ENCODE data around the gene CRACR2A. TPM values are rescaled to one million over a fixed set of nuclear protein-coding genes. Genes with fewer than 3 reads are reported as not detected.

Gene CRACR2A
- total RNA-seq, 4 donors from 2014 or later: 0.47 to 1.7 (median 1.1) TPM

DNA sequence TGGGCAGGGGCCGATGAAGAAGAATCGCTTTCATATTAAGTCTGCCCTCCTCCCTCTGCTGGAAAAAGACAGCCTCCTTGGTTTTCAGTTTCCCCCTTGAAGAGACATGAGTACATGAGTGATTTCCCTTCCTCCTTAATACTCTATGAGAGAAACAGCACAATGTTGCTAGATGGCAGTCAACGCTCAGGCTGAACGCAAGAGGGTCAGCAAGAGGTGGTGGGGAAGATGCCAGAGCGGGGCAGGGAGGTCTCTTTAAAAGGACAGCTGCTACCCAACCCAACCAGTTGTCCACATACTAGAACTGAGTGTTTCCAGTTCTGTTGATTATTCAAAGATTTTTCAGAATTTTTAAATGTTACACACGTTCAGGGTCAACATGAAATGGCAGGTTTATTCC, 22.8 kb downstream of the CRACR2A start:
- intact Hi-C loops (cut with DNase I; ENCODE audit: low total_unique reads): no loop called here
- Histone ChIP-seq H3K4me3 (no peak overlapping the region), H3K27me3 (no peaks in the 10 kb centered on the region), H3K27ac (no peak overlapping the region), H3K9me3 (no peaks in the 10 kb centered on the region), H3K36me3 (no peaks in the 10 kb centered on the region), H3K4me1 (no peaks in the 10 kb centered on the region)
- no peak for DNase-seq
- in situ Hi-C loops (cut with MboI; ENCODE audit: low sequenced_read_pairs in 4 of 4): no loop called here
- TF ChIP-seq, protein P1, sequence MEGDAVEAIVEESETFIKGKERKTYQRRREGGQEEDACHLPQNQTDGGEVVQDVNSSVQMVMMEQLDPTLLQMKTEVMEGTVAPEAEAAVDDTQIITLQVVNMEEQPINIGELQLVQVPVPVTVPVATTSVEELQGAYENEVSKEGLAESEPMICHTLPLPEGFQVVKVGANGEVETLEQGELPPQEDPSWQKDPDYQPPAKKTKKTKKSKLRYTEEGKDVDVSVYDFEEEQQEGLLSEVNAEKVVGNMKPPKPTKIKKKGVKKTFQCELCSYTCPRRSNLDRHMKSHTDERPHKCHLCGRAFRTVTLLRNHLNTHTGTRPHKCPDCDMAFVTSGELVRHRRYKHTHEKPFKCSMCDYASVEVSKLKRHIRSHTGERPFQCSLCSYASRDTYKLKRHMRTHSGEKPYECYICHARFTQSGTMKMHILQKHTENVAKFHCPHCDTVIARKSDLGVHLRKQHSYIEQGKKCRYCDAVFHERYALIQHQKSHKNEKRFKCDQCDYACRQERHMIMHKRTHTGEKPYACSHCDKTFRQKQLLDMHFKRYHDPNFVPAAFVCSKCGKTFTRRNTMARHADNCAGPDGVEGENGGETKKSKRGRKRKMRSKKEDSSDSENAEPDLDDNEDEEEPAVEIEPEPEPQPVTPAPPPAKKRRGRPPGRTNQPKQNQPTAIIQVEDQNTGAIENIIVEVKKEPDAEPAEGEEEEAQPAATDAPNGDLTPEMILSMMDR (IDR thresholded peaks at IDR 0.05 in 4 of 5, conservative IDR thresholded peaks at IDR 0.05 in 1 of 5): no peak
- TF ChIP-seq POLR2A (IDR thresholded peaks at IDR 0.05): no peak
- no peak for ATAC-seq

DNA sequence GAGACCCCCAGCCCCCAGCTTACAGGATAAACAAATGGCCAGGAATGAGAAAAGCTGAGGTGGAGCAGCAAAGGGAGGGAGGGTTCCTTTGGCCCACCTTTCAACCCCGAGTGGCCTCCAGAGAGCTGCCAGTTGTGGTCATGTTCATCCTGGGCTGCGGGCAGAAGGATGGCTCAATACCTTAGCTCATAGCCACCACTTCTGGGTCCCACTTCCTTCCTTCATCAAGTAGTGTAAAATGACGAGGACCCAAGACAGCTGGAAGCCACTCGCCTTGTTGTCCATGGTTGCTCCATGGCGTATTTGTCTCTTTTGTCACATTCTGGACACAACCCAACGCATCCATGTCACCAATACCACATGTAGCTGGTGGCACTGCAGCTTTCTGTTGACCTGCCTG, 24.2 kb downstream of the CRACR2A start:
- Histone ChIP-seq H3K9me3 (no peaks in the 10 kb centered on the region), H3K4me1 (no peaks in the 10 kb centered on the region), H3K4me3 (no peak overlapping the region), H3K36me3 (no peaks in the 10 kb centered on the region), H3K27ac (no peak overlapping the region), H3K27me3 (no peaks in the 10 kb centered on the region)
- in situ Hi-C loops (cut with MboI; ENCODE audit: low sequenced_read_pairs in 4 of 4): no loop called here
- ATAC-seq (no peak), DNase-seq (no peak)
- no peak for TF ChIP-seq POLR2A (IDR thresholded peaks at IDR 0.05)
- TF ChIP-seq, protein P1 (IDR thresholded peaks at IDR 0.05 in 4 of 5, conservative IDR thresholded peaks at IDR 0.05 in 1 of 5): no peak
- intact Hi-C loops (cut with DNase I; ENCODE audit: low total_unique reads): no loop called here

GRCh38 chr12:3727877-3728632, 24.9 kb downstream of the CRACR2A start:
- H3K27ac ChIP-seq: no peak overlapping the region
- H3K4me1 ChIP-seq: no peaks in the 10 kb centered on the region
- no peaks in the 10 kb centered on the region for H3K9me3 ChIP-seq
- ATAC-seq (peak; percentile 55 to 57), DNase-seq (peak in 1 of 2 donors; percentile 26)
- intact Hi-C loops (cut with DNase I; ENCODE audit: low total_unique reads) (no loop called here), in situ Hi-C loops (cut with MboI; ENCODE audit: low sequenced_read_pairs in 4 of 4) (no loop called here)
- H3K4me3 ChIP-seq: no peak overlapping the region
- H3K36me3 ChIP-seq: no peaks in the 10 kb centered on the region
- TF ChIP-seq, protein P1 (IDR thresholded peaks at IDR 0.05 in 4 of 5, conservative IDR thresholded peaks at IDR 0.05 in 1 of 5): no peak
- TF ChIP-seq POLR2A (IDR thresholded peaks at IDR 0.05): no peak
- no peaks in the 10 kb centered on the region for H3K27me3 ChIP-seq

GRCh38 chr12:3727354-3727753, 25.6 kb downstream of the CRACR2A start:
- Histone ChIP-seq H3K36me3 (no peaks in the 10 kb centered on the region), H3K4me1 (no peaks in the 10 kb centered on the region), H3K4me3 (no peak overlapping the region), H3K27ac (no peak overlapping the region), H3K9me3 (no peaks in the 10 kb centered on the region), H3K27me3 (no peaks in the 10 kb centered on the region)
- DNase-seq (no peak), ATAC-seq (no peak)
- TF ChIP-seq, protein P1 (IDR thresholded peaks at IDR 0.05 in 4 of 5, conservative IDR thresholded peaks at IDR 0.05 in 1 of 5): no peak
- TF ChIP-seq POLR2A (IDR thresholded peaks at IDR 0.05): no peak
- in situ Hi-C loops (cut with MboI; ENCODE audit: low sequenced_read_pairs in 4 of 4): no loop called here
- intact Hi-C loops (cut with DNase I; ENCODE audit: low total_unique reads): no loop called here

- ATAC-seq: no peak
- H3K4me3 ChIP-seq: no peak overlapping the region
- no peak overlapping the region for H3K27ac ChIP-seq
- no peaks in the 10 kb centered on the region for H3K4me1 ChIP-seq
- no peaks in the 10 kb centered on the region for H3K9me3 ChIP-seq
- in situ Hi-C loops (cut with MboI; ENCODE audit: low sequenced_read_pairs in 4 of 4): no loop called here
- TF ChIP-seq, protein P1 (IDR thresholded peaks at IDR 0.05 in 4 of 5, conservative IDR thresholded peaks at IDR 0.05 in 1 of 5): no peak
- TF ChIP-seq POLR2A (IDR thresholded peaks at IDR 0.05): no peak
- H3K27me3 ChIP-seq: no peaks in the 10 kb centered on the region
- no peak for DNase-seq
- intact Hi-C loops (cut with DNase I; ENCODE audit: low total_unique reads): no loop called here
- H3K36me3 ChIP-seq: no peaks in the 10 kb centered on the region
Measured at GRCh38 chr12:3726456-3726855, 26.5 kb downstream of the CRACR2A start.
